RWPE2 (cell line): ENCODE results near the gene TFDP2.

Experiments
- ATAC-seq: fragments of 200-7000 bp; cut with Tn5 transposase; 3 replicates; pipeline ENCODE4 v1.9.1; 2021; ENCODE audit warnings: low read depth
- DNase-seq: peaks from one replicate; pipeline ENCODE4 v3.0.0-alpha.2; 2020; ENCODE audit warnings: low spot score
- H3K27ac ChIP-seq: fragments of 450-650 bp; 2 replicates; pipeline ENCODE4 v1.5.1; 2017; ENCODE audit warnings: mild to moderate bottlenecking; ENCODE audit not compliant: poor library complexity, severe bottlenecking
- H3K27me3 ChIP-seq: fragments of 250-450 bp; sonication (Bioruptor Pico); 2 replicates; pipeline ENCODE4 v1.5.1; 2021; ENCODE audit warnings: mild to moderate bottlenecking, moderate library complexity; ENCODE audit not compliant: insufficient read depth, poor library complexity, severe bottlenecking
- H3K36me3 ChIP-seq: fragments of 250-450 bp; sonication (Bioruptor Pico); 2 replicates; pipeline ENCODE4 v1.5.1; 2020; ENCODE audit warnings: low read depth, mild to moderate bottlenecking, moderate library complexity
- H3K4me1 ChIP-seq: fragments of 250-450 bp; sonication (Bioruptor Pico); 2 replicates; pipeline ENCODE4 v1.5.1; 2021; ENCODE audit warnings: mild to moderate bottlenecking, moderate library complexity; ENCODE audit not compliant: insufficient read depth, poor library complexity, severe bottlenecking
- H3K4me3 ChIP-seq: fragments of 250-450 bp; sonication (Bioruptor Pico); 2 replicates; pipeline ENCODE4 v1.5.1; 2021; ENCODE audit warnings: mild to moderate bottlenecking, moderate library complexity; ENCODE audit not compliant: severe bottlenecking
- H3K9me3 ChIP-seq: fragments of 250-450 bp; sonication (Bioruptor Pico); 2 replicates; pipeline ENCODE4 v1.5.1; 2021; ENCODE audit warnings: mild to moderate bottlenecking, moderate library complexity; ENCODE audit not compliant: severe bottlenecking
- CTCF ChIP-seq: fragments of 450-650 bp; IDR thresholded peaks from one replicate; pipeline ENCODE4 v1.5.1; 2017; ENCODE audit warnings: mild to moderate bottlenecking, moderate library complexity; ENCODE audit not compliant: poor library complexity, severe bottlenecking

The TFDP2 gene

GRCh38 chr3:142072816-142073215 lies 76.5 kb downstream of the TFDP2 start:
- no peak for DNase-seq
- no peak for ATAC-seq

DNA sequence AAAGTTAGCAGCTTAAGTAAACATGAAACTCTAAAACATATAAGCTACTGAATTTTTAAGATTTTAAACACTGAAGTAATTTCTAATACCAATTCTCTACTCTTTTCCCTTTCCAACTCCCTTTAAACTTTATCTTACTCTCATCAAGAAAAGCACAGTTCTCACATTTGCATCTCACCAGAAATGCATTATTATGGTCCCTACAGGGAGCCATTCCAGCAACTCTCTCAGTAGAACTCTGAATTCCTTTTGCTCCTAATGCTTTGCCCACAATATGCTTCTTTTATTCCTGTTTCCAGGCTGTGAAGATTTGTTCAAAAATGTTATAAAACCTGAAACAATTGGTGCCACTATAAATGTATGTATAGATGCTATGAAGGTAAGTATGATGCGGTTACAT lies 83.4 kb downstream of the TFDP2 start:
- Histone ChIP-seq H3K27ac (no peak overlapping the region), H3K4me3 (no peak overlapping the region)

More at GRCh38 chr3:142072816-142073215, 76.5 kb downstream of the TFDP2 start:
- TF ChIP-seq CTCF = no peak
- H3K4me3 ChIP-seq = no peak overlapping the region
- no peaks in the 10 kb centered on the region for H3K27me3 ChIP-seq
- no peaks in the 10 kb centered on the region for H3K36me3 ChIP-seq
- no peak overlapping the region for H3K27ac ChIP-seq
- no peaks in the 10 kb centered on the region for H3K4me1 ChIP-seq
- no peaks in the 10 kb centered on the region for H3K9me3 ChIP-seq

DNA sequence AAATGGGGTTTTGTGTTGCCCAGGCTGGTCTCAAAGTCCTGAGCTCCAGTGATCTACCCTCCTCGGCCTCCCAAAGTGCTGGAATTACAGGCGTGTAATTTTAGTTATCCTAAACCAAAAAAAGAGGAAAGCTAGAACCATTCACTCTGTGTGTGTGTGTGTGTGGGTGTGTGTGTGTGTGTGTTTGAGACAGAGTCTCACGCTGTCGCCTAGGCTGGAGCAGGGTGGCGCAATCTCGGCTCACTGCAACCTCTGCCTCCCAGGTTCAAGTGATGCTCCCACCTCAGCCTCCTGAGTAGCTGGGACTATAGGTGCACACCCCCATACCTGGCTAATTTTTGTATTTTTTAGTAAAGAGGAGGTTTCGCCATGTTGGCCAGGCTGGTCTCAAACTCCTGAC lies 84.0 kb downstream of the TFDP2 start:
- Histone ChIP-seq H3K9me3 (no peaks in the 10 kb centered on the region), H3K27me3 (no peaks in the 10 kb centered on the region), H3K36me3 (no peaks in the 10 kb centered on the region), H3K4me3 (no peak overlapping the region), H3K4me1 (no peaks in the 10 kb centered on the region), H3K27ac (no peak overlapping the region)
- ATAC-seq (no peak), DNase-seq (no peak)
- TF ChIP-seq CTCF = no peak

More for the DNA sequence above, 83.4 kb downstream of the TFDP2 start:
- Histone ChIP-seq H3K4me1 (no peaks in the 10 kb centered on the region), H3K36me3 (no peaks in the 10 kb centered on the region), H3K27me3 (no peaks in the 10 kb centered on the region), H3K9me3 (no peaks in the 10 kb centered on the region)
- ATAC-seq (no peak), DNase-seq (no peak)
- no peak for TF ChIP-seq CTCF

DNA sequence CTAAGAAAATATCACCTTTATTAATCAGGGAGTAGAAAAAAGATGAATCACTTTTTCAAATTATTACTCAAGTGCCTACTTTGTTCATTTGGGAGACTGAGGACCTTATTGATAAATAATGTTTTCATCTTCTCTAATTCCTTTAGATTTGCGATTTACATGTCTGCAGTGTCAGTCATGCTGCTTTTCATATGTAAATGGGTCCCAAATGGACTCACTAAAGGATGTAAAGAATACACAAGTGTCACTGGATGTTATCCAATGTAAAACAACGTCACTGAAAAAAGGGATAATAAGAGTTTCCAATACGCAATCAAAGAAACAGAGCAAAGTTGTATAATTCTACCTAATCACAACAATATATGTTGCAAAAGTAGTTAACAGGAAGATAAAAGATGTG lies 84.9 kb downstream of the TFDP2 start:
- ATAC-seq = no peak
- H3K9me3 ChIP-seq = no peaks in the 10 kb centered on the region
- H3K27me3 ChIP-seq = no peaks in the 10 kb centered on the region
- no peaks in the 10 kb centered on the region for H3K36me3 ChIP-seq
- no peak overlapping the region for H3K4me3 ChIP-seq
- H3K27ac ChIP-seq = no peak overlapping the region
- no peak for TF ChIP-seq CTCF
- no peaks in the 10 kb centered on the region for H3K4me1 ChIP-seq
- DNase-seq = no peak

- H3K4me1 ChIP-seq = no peaks in the 10 kb centered on the region
- H3K27me3 ChIP-seq = no peaks in the 10 kb centered on the region
- no peak overlapping the region for H3K27ac ChIP-seq
- no peak for TF ChIP-seq CTCF
- H3K4me3 ChIP-seq = no peak overlapping the region
- ATAC-seq = no peak
- no peaks in the 10 kb centered on the region for H3K9me3 ChIP-seq
- no peak for DNase-seq
- H3K36me3 ChIP-seq = no peaks in the 10 kb centered on the region
Observed at GRCh38 chr3:142057331-142057725, 92.0 kb downstream of the TFDP2 start.
